GM18870 (cell line): ENCODE results near the gene ABCB11.
"Not testable (repeated sequence)": the region's sequence is repeated elsewhere in the genome, so short reads cannot be mapped to it uniquely, and the experiment has no call there.

Experiments used
- ATAC-seq: cut with Tn5 transposase; IDR thresholded peaks from one replicate; pipeline ENCODE4 v1.9.1; 2021; ENCODE audit warnings: moderate library complexity; ENCODE audit not compliant: unreplicated experiment

Gene ABCB11

DNA sequence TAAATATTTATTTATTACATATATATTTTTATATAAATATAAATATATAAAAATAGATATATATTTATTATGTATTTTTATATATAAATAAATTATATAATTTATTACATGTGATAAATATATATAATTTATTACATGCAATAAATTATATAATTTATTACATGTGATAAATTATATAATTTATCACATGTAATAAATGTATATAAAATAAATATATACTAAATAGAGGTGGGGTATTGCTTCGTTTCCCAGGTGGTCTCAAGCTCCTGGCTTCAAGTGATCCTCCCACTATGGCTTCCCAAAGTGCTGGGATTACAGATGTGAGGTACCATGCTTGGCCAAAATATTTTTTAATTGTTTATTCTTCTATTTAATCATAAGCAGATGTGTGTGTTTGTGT lies 133.7 kb downstream of the ABCB11 start:
- ATAC-seq: no peak

DNA sequence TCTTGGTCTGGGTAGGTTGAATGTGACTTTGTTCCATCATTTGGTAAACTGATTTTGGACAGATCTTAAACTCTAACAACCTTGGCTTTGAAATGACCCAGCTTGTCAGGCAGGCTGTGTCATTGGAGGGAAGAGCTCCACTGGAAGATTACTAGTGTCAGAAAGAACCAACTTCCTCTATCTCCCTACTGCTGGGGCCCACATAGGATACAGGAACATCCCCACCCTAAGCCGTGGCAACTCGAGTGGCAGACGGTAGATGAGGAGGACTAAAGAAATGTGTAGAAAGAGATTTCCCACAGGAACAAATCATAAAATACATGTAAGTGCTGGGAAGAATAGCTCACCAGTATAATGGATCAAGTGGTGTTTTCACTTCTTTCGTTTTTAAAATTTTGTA lies 134.3 kb downstream of the ABCB11 start:
- no peak for ATAC-seq

DNA sequence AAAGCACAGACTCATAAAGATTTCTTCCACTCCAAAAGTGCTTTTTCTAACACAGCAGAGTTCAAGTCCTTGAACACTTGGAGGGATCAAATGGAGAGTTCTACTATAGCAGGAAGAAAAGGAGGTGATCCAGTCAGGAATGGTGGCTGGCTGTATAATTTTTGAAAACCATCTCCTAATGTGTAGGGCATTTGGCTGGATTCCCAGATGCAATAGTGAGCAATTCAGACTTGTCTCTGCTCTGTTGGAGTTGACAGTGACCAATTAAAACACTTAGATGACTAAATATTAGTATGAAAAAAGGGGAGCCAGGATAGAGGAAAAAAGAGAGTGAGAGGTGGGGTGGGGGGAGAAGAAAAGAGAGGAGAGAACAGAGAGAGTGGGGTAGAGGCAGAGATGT lies 135.4 kb downstream of the ABCB11 start:
- ATAC-seq: no peak

DNA sequence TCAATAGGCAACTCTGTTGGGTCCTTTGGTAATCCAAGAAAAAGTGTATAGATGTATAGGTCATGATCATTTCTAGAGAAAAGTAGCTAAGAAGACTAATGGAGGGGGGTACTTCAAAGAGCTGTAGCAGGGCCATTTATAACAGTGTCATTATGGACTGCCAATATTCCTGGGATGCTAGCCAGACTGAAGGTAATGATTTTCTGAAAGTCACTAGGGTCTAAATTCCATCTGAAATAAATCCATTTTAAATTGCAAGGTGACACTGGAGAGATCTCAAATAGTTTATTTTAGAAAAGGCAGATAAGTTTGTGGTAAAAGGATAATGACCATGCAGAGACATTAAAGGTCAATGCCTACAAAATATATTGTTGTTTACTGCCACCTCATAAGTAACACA lies 136.4 kb downstream of the ABCB11 start:
- ATAC-seq: no peak

DNA sequence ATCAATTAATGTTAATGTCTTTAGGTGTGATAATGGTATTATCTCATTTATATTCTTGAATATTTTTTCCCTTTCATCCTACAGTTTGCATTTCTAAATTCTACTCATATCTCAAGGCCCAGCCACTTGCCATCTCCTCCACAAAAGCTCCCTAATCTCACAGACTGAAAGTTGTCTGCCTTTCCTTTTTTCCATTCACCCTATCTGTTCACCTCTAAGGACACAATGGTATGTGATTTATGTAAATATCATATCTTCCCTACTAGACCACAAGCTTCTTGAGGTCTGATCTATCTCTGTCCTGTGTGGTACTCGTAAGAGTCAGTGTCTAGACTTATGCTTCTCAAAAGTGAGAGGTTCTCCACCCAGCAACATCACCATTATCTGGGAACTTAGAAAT lies 137.0 kb downstream of the ABCB11 start:
- no peak for ATAC-seq

DNA sequence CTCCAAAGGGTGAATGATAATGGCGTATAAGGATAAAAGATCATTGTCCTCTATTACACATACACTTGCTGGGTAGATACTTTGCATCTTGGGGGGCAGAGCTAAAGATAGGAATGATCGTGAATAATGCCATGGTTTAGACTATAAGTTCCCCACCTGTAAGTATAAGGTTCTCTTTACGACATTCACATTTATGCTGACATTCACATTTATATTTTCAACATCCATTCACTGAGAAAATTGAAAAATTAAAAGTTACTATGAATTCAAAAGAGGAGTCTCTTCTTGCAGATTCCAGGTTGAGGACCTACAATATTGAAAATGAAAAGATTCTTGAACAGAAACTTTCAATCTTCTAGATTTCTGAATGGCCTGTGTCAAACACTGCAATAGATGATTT lies 138.8 kb downstream of the ABCB11 start:
- no peak for ATAC-seq

DNA sequence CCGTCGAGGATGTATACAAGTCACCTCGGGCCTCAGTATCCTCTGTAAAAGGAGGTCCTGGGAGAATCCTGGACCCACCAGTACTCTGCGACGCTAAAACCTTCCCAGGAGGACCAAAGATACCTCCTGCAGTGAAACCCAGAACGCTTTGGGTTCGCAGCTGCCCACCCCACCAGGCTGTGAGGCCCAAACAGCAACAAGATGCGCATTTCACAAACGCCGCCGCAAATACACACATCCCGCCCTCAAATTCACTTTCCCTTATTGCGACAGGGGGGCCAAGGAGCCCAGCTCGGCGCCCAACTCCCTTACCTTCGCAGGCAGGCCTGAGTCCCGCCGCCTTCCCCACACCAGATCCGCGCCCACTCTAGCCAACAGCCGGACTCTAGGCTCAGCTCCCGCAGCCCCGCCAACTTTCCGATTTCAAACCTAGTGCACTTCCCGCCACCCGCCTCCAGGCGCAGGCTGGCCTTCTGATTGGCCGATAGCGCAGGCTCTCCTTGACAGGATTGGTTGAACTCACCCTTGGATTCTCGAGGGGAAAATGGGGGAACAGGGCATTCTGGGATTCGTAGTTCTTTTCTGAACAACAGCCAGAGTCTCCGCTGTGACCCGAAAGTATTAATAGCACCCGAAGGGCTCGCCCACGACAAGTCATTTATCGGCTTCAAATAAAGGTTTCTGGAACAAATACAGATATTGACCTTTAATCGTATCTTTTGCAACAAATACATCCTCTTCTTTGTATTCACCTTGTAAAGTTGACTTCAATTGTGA lies 140.9 kb downstream of the ABCB11 start, which contains the start of gene SPC25:
SPC25 (minus strand) TSS at position 425 of the 777 bp plus-strand sequence. CDS start 911 bp downstream, outside the sequence.
- ATAC-seq: peak; percentile 99

DNA sequence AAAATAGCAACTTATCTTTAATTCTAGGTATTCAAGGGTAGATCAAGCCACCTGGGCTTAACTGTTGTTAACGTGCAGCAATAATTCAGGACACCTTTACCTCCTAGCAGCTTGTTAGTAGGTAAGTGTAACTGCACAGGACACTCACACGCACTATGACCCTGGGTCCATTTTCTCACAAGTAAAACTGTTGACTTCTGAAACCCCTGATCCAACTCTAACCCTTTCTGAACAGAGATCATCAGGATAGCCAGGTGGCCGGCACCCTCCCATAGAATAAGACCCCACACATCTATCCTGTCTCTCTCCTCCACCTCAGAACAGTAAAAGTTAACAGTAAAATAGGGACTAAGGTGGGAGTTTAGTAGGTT lies 141.5 kb downstream of the ABCB11 start:
- no peak for ATAC-seq

DNA sequence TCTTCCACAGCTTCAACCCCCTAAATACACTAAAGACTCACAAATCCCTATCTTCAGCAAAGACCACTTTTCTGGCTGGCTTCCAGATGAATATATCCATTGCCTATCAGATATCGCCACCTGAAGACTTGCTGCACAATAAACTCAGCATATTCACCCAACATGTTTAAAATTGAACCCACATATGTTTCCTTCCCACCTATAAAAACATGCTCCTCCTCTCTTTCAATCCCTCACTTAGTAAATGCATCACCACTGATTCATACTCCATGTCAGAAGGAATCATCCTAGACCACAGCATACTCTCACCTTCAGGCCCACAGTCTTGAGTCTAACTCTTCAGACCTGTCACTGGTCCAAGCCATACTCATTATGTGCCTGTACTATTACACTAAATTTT lies 146.1 kb downstream of the ABCB11 start:
- ATAC-seq: no peak

DNA sequence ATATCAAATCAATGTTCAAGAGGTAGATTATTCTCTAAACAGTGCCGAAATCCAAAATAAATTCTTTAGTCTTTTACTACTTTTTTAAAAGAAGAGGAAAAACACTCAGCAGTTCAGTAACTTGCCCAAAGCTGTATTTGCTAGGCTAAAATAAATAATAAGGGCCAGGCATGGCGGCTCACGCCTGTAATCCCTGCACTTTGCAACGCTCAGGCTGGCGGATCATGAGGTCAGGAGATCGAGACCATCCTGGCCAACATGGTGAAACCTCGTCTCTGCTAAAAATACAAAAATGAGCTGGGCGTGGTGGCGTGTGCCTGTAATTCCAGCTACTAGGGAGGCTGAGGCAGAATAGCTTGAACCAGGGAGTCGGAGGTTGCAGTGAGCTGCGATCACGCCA lies 149.0 kb downstream of the ABCB11 start:
- not testable (repeated sequence) for ATAC-seq

DNA sequence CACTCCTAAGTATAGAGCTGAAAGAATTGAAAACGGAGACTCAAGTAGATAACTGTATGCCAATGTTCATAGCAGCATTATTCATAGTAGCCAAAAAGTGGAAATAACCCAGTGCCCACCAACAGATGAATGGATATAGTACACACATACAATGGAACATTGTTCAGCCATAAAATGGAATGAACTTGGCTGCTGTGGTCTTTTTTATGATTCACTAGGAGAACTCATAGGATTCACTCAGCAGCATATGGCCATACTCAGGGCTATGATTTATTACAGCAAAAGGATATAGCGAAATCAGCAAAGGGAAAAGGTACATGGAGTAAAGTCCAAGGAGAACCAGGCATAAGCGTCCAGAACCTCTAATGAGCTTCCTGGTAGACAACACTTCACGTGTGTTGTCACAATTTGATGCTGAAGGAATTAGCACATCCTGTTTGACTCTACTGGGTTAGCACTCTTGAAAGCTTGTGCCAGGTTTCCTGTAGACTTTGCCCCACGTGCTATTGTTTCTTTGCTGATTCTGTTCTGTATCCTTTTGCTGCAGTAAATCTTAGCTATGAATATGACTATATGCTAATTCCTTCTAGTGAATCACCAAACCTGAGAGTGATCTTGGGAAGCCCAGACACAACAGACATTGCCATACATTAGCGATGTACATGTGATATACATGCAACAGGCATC lies 156.6 kb downstream of the ABCB11 start:
- no peak for ATAC-seq

DNA sequence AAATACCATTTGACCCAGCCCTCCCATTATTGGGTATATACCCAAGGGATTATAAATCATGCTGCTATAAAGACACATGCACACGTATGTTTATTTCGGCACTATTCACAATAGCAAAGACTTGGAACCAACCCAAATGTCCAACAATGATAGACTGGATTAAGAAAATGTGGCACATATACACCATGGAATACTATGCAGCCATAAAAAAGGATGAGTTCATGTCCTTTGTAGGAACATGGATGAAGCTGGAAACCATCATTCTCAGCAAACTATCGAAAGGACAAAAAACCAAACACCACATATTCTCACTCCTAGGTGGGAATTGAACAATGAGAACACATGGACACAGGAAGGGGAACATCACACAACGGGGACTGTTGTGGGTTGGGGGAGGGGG lies 160.3 kb downstream of the ABCB11 start:
- ATAC-seq: not testable (repeated sequence)
